WTC11 (cell line): ENCODE measurements around the gene GIPC3. TPM values are rescaled to one million over a fixed set of nuclear protein-coding genes. Genes with fewer than 3 reads are reported as not detected.

Experiments used
- total RNA-seq: library from RNA; stranded (reverse); gene quantifications from 3 replicates; pipeline ENCODE4 v1.2.3, GENCODE V29; 2021

The GIPC3 gene
- total RNA-seq, 1 experiment from 2014 or later: 1.0 TPM

Other genes with a start within 250 kb of the GIPC3 start
- 3.5 to 4.4 TPM (median 4.0 TPM) in 3 replicates for gene NFIC, start 218.9 kb upstream of the GIPC3 start, total RNA-seq
- 2.8 to 9.9 TPM (median 7.4 TPM) in 3 replicates for gene SMIM24, start 105.0 kb upstream of the GIPC3 start, total RNA-seq
- gene SMIM44, start 102.0 kb upstream of the GIPC3 start, total RNA-seq: not detected in 3 replicates
- 16.9 to 22.2 TPM (median 18.3 TPM) in 3 replicates for gene DOHH, start 84.8 kb upstream of the GIPC3 start, total RNA-seq
- gene FZR1, start 79.2 kb upstream of the GIPC3 start, total RNA-seq: 43.6 to 60.8 TPM (median 44.4 TPM) in 3 replicates
- 3.3 to 6.3 TPM (median 4.7 TPM) in 3 replicates for gene TEKTIP1, start 46.3 kb upstream of the GIPC3 start, total RNA-seq
- gene MFSD12, start 27.9 kb upstream of the GIPC3 start, total RNA-seq: 59.9 to 75.4 TPM (median 71.0 TPM) in 3 replicates
- gene HMG20B, start 12.5 kb upstream of the GIPC3 start, total RNA-seq: 115 to 132 TPM (median 121 TPM) in 3 replicates
- 1.0 to 1.4 TPM (median 1.3 TPM) in 3 replicates for gene TBXA2R, start 21.4 kb downstream of the GIPC3 start, total RNA-seq
- 39.3 to 43.0 TPM (median 42.2 TPM) in 3 replicates for gene CACTIN, start 41.3 kb downstream of the GIPC3 start, total RNA-seq
- gene PIP5K1C, start 115.0 kb downstream of the GIPC3 start, total RNA-seq: 34.0 to 36.2 TPM (median 36.0 TPM) in 3 replicates
- 36.2 to 44.0 TPM (median 39.7 TPM) in 3 replicates for gene TJP3, start 122.9 kb downstream of the GIPC3 start, total RNA-seq
- gene APBA3, start 176.2 kb downstream of the GIPC3 start, total RNA-seq: 27.5 to 29.6 TPM (median 28.1 TPM) in 3 replicates
- gene MRPL54, start 177.2 kb downstream of the GIPC3 start, total RNA-seq: 60.9 to 65.3 TPM (median 62.3 TPM) in 3 replicates
- 0.09 TPM in 1 of 3 replicates, not detected in the others for gene RAX2, start 186.8 kb downstream of the GIPC3 start, total RNA-seq
- 26.1 to 29.0 TPM (median 28.3 TPM) in 3 replicates for gene MATK, start 200.9 kb downstream of the GIPC3 start, total RNA-seq